Stimulated activated naive CD4-positive, alpha-beta T cell treated with Interleukin-2 at 50 U/mL for 16 hours (primary cell): ENCODE data around the gene DNAJC22.
"Not testable (repeated sequence)": the region's sequence is repeated elsewhere in the genome, so short reads cannot be mapped to it uniquely, and the experiment has no call there.

Source experiments
- DNase-seq: peaks from one replicate; lab custom pipeline; 2025; lab: John Stamatoyannopoulos, UW

Gene DNAJC22

GRCh38 chr12:49331380-49332222, 15.1 kb upstream of the DNAJC22 start:
- no peak for DNase-seq

- DNase-seq: no peak
Observed at GRCh38 chr12:49332441-49332861, 14.2 kb upstream of the DNAJC22 start.

- no peak for DNase-seq
Observed at GRCh38 chr12:49332891-49333371, 13.8 kb upstream of the DNAJC22 start.

GRCh38 chr12:49333778-49334177, 12.9 kb upstream of the DNAJC22 start:
- DNase-seq: not testable (repeated sequence)

- no peak for DNase-seq
Observed at GRCh38 chr12:49334226-49334625, 12.5 kb upstream of the DNAJC22 start.

GRCh38 chr12:49334681-49335080, 12.0 kb upstream of the DNAJC22 start:
- no peak for DNase-seq

- DNase-seq: no peak
Observed at GRCh38 chr12:49335118-49335954, 11.4 kb upstream of the DNAJC22 start.

GRCh38 chr12:49335955-49336644, 10.6 kb upstream of the DNAJC22 start:
- no peak for DNase-seq

GRCh38 chr12:49336645-49337584, 9.8 kb upstream of the DNAJC22 start, which contains the start of gene C1QL4:
Gene C1QL4 (minus strand): TSS chr12:49337188. CDS start chr12:49336477, 711 bp downstream.
- peak; percentile 81 for DNase-seq

GRCh38 chr12:49338830-49339463, 7.7 kb upstream of the DNAJC22 start:
- DNase-seq: no peak

GRCh38 chr12:49339464-49339861, 7.2 kb upstream of the DNAJC22 start:
- DNase-seq: no peak

- DNase-seq: no peak
Observed at GRCh38 chr12:49340095-49340870, 6.4 kb upstream of the DNAJC22 start.

GRCh38 chr12:49340971-49341776, 5.5 kb upstream of the DNAJC22 start:
- no peak for DNase-seq

GRCh38 chr12:49341777-49342065, 5.0 kb upstream of the DNAJC22 start:
- DNase-seq: no peak

GRCh38 chr12:49342066-49342913, 4.4 kb upstream of the DNAJC22 start:
- peak; percentile 75 for DNase-seq

- peak; percentile 70 for DNase-seq
Observed at GRCh38 chr12:49342914-49343731, 3.6 kb upstream of the DNAJC22 start.

- no peak for DNase-seq
Observed at GRCh38 chr12:49344486-49345050, 2.1 kb upstream of the DNAJC22 start.
